Kidney glomerular epithelial cell (primary cell): ENCODE results near the gene TMEM254.
"Not testable (repeated sequence)": the region's sequence is repeated elsewhere in the genome, so short reads cannot be mapped to it uniquely, and the experiment has no call there.

Source experiments
- DNase-seq: peaks from one replicate; lab custom pipeline; 2025; lab: John Stamatoyannopoulos, UW

TMEM254 gene

GRCh38 chr10:80133687-80134086 lies 55.2 kb downstream of the TMEM254 start:
- not testable (repeated sequence) for DNase-seq

- no peak for DNase-seq
Observed at GRCh38 chr10:80136134-80136571, 57.7 kb downstream of the TMEM254 start.

DNA sequence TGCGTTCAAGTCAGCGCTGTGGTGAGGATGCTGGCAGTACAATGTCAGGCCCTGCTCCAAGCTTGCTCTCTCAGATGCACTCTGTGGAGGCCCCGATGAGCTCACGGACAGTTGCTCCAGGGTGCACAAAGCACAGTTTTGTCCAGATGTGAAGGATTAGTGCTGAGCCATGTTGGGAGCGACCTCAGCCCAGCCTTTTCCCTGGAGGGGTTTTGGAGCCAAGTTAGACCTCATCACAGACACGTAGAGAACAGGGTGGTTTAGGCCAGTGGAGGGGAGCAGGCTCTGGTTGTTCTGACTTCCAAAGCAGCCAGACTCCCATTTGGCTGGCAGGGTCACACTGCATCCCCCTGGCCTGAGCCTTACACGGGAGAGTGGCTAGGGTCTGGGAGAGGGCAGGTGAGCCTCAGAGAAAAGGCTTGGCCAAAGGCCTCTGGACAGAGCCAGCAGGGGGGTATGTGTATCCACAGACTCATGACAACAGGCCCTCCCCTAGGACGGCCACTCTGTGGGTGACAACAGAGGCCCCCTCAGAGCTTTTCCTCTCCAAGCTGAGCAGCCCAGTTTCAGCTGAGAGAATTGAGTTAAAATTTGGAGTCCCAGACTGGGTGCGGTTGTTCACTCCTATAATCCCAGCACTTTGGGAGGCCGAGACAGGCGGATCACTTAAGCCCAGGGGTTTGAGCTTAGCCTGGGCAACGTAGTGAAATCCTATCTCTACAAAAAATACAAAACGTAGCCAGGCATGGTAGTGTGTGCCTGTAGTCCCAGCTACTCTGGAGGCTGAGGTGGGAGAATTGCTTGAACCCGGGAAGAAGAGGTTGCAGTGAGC lies 58.8 kb downstream of the TMEM254 start:
- DNase-seq = no peak

DNA sequence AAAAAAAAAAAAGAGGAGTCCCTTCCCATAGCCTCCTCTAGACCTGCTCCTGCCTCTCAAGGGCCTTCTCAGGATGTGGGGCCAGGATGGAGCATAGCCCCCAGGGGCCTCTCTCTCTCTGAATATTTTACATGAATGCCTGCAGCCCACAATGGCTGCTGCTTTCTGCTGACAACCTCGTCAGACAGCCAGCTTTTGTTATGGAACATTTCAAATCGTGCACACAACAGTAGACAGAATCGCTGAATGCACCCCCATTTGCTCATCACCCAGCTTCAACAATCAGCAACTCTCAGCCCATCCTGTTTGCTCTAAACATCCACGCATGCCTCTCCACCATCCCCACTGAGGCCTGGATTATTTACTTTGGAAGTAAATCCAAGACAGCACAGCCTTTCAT lies 59.5 kb downstream of the TMEM254 start:
- no peak for DNase-seq

GRCh38 chr10:80139265-80139664 lies 60.8 kb downstream of the TMEM254 start:
- no peak for DNase-seq

DNA sequence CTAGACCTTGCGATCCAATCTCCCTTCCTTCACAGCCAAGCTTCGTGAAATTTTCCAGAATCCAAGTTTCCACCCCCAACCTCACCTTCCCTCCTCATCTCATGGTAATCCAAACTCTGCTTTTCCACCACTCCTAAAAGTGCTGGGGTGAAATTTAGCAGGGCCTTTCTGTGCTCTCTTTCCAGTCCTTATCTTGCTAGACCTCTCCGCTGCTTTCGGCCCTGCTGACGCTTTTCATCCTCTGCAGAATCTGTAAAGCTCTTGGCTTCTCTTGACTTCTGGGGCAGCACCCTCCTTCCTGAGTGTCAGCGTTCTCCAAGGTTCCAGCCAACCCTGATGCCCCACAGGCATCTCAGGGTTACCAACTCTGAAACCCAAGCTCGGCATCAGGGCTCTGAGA lies 61.8 kb downstream of the TMEM254 start:
- DNase-seq = no peak

DNA sequence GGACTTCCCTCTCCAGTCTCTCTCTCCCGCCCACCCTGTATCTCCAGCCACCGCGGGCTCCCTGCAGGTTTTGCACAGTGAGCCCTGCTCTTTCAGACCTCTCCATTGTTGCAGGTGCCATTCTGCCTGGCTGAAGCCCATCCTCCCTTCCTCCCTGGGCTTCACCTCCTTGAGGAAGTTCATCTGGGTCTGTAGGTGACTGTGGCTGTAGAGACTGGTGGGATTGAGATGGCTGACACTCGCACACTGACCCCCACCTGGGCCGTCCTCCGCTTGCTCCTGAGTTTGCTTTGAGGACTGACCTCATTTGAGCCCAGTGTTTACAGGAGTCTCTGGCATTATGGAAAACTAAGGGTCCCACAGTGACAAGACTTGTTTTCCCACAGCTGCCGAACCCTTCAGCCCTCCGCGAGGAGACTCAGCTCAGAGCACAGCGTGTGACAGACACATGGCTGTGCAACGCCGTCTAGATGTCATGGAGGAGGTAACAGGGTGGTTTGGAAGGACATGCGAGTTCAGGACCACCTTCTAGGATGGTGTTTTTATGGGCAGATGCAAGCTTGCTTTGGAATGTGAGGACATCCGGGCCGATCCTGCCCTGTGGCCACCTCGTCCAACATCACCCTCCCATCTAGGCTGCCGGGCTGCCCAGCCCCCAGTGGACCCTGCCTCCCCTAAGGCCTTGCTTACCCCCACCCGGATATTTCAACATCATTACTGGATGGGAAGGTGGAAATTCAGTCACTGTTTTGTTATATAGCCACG lies 63.4 kb downstream of the TMEM254 start:
- DNase-seq = no peak
